Tibial artery (tissue), 4 donors: ENCODE measurements around the gene ADORA1.

Experiments used
- DNase-seq, 2 donors: peaks; one replicate each; pipeline ENCODE4 v3.0.0-alpha.2; 2019
- H3K27ac ChIP-seq, 2 donors: fragments of 200-600 bp; sonication (generic) in 1 of 2; 1 replicate in 1 of 2; 2 replicates in 1 of 2; pipeline ENCODE4 v1.5.1; 2018 to 2019; ENCODE audit warnings: mild to moderate bottlenecking in 1 of 2
- H3K27me3 ChIP-seq, 2 donors: fragments of 200-600 bp; sonication (generic) in 1 of 2; one replicate each; pipeline versions ENCODE4 v1.5.1 to v1.6.0; 2016 to 2019
- H3K36me3 ChIP-seq, 3 donors: fragments of 200-600 bp; sonication (generic) in 2 of 3; one replicate each; pipeline ENCODE4 v1.5.1; 2016 to 2019; ENCODE audit warnings: mild to moderate bottlenecking in 2 of 3
- H3K4me1 ChIP-seq, 4 donors: fragments of 200-600 bp; sonication (generic) in 2 of 4; 1 replicate in 3 of 4; 2 replicates in 1 of 4; pipeline ENCODE4 v1.5.1; 2016 to 2019
- H3K4me3 ChIP-seq, 2 donors: fragments of 200-600 bp; sonication (generic) in 1 of 2; 1 replicate in 1 of 2; 2 replicates in 1 of 2; pipeline ENCODE4 v1.5.1; 2018 to 2019; ENCODE audit warnings: mild to moderate bottlenecking in 2 of 2
- H3K9me3 ChIP-seq, 3 donors: fragments of 200-600 bp; sonication (generic) in 1 of 3; one replicate each; pipeline ENCODE4 v1.5.1; 2016 to 2019
- intact Hi-C: fragments of 100-400 bp; cut with DNase I; formaldehyde crosslinking; loops from one replicate; pipeline ENCODE4 v1.15.0; 2023; ENCODE audit warnings: low total_unique reads
- TF ChIP-seq, protein P1 (sequence below), 2 experiments: fragments of 200-600 bp in 1 of 2; fragments of 450-650 bp in 1 of 2; IDR thresholded peaks; one replicate each; pipeline ENCODE4 v1.5.1; 2017 to 2019; ENCODE audit warnings: antibody characterized with exemption in 2 of 2, mild to moderate bottlenecking in 1 of 2, moderate library complexity in 1 of 2

ADORA1 gene

DNA sequence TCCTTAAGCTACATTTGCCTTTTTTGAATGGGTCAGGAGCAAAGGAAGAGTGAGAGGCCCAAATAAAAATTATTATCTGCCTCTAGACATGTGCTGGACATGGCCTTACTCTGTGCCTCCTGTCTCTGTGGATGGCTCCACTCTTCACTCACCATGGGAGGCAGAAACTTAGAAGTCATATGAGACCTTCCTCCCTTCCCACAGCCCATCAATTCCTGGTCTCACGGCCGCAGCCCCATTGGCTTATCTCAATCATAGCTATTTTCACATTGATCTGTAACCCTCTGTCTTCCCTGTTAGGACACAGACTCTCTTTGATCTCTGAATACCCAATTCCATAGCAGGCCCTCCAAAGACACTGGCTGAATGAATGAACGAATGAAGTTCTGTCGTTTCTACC, 14.2 kb upstream of the ADORA1 start:
- Histone ChIP-seq H3K27me3 (peaks cover 0 to 30% of the 10 kb centered on the region in 2 donors), H3K36me3 (no peaks in the 10 kb centered on the region), H3K9me3 (no peaks in the 10 kb centered on the region), H3K4me1 (peaks cover 0 to 9% (median 4%) of the 10 kb centered on the region in 4 donors), H3K27ac (no peak overlapping the region), H3K4me3 (no peak overlapping the region)
- intact Hi-C loops = loop anchor here (5.0 kb wide), 1 partner anchor 71 kb away; no protein-coding TSS in a partner anchor
- TF ChIP-seq, protein P1, sequence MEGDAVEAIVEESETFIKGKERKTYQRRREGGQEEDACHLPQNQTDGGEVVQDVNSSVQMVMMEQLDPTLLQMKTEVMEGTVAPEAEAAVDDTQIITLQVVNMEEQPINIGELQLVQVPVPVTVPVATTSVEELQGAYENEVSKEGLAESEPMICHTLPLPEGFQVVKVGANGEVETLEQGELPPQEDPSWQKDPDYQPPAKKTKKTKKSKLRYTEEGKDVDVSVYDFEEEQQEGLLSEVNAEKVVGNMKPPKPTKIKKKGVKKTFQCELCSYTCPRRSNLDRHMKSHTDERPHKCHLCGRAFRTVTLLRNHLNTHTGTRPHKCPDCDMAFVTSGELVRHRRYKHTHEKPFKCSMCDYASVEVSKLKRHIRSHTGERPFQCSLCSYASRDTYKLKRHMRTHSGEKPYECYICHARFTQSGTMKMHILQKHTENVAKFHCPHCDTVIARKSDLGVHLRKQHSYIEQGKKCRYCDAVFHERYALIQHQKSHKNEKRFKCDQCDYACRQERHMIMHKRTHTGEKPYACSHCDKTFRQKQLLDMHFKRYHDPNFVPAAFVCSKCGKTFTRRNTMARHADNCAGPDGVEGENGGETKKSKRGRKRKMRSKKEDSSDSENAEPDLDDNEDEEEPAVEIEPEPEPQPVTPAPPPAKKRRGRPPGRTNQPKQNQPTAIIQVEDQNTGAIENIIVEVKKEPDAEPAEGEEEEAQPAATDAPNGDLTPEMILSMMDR (IDR thresholded peaks at IDR 0.05) = no peak
- DNase-seq = no peak

DNA sequence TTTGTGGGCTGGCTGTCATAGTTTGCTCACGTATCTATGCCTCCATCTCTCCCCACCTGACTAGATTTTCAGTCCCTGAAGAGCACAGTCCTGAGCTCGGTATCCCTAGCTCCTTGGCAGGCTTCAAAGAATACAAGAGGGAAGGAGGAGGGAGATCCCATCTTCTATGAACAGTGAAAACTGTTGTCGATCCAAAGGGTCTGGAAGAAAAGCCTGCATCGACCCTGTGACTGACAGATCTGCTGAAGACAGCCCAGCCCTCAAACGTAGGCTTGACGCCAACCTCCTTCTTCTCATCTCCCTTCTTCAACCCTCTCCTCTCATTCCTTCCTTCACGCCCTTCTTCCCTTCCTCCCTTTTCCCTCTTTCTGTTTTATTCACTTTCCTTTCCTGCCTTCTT, 13.3 kb upstream of the ADORA1 start:
- Histone ChIP-seq H3K4me1 (peaks cover 0 to 12% (median 5%) of the 10 kb centered on the region in 4 donors), H3K27me3 (peaks cover 0 to 34% of the 10 kb centered on the region in 2 donors), H3K4me3 (no peak overlapping the region), H3K36me3 (no peaks in the 10 kb centered on the region), H3K9me3 (no peaks in the 10 kb centered on the region), H3K27ac (no peak overlapping the region)
- TF ChIP-seq, protein P1 (IDR thresholded peaks at IDR 0.05) = no peak
- DNase-seq = no peak
- intact Hi-C loops = loop anchor here (5.0 kb wide), 1 partner anchor 72 kb away; no protein-coding TSS in a partner anchor

DNA sequence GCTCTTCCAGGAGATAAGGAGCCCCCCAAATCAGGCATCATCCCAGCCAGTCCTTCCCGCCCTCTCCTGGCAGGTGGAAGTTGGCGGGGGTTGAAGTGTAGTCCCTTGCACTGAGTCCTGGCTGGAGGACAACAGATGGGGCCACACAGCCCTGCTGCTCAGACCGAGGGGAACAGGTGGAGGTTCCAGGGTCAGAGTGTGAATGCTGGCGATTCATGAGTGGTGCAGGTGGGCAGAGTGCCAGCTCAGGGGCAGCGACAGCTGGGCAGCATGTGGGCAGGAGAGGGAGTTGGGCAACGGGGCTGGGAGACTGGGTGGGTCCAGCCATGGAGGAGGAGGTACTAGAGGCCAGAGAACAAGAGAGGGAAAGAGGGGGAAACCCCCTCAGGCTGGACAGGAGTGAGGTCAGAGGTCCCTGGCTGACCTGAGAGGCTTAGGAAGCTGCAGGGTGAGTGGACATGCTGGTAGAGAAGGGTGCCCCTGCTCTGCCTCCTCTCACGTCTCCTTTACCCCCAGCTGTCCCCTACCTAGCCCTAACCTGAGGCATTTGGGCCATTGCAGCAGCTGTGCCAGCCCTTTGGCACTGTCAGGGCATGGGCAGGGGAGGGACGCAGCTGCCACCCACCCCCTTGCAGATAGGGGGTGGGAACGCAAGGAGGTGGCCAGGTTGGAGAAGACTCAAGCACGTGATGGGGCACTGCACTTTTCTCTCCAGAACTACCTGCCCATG, 11.3 kb upstream of the ADORA1 start:
- Histone ChIP-seq H3K4me3 (no peak overlapping the region), H3K27ac (no peak overlapping the region), H3K9me3 (no peaks in the 10 kb centered on the region), H3K4me1 (peaks cover 0 to 12% (median 5%) of the 10 kb centered on the region in 4 donors), H3K36me3 (no peaks in the 10 kb centered on the region), H3K27me3 (peaks cover 0 to 55% of the 10 kb centered on the region in 2 donors)
- TF ChIP-seq, protein P1 (IDR thresholded peaks at IDR 0.05) = no peak
- no peak for DNase-seq
- intact Hi-C loops = loop anchor here (5.0 kb wide), 1 partner anchor 101 kb away; no protein-coding TSS in a partner anchor

DNA sequence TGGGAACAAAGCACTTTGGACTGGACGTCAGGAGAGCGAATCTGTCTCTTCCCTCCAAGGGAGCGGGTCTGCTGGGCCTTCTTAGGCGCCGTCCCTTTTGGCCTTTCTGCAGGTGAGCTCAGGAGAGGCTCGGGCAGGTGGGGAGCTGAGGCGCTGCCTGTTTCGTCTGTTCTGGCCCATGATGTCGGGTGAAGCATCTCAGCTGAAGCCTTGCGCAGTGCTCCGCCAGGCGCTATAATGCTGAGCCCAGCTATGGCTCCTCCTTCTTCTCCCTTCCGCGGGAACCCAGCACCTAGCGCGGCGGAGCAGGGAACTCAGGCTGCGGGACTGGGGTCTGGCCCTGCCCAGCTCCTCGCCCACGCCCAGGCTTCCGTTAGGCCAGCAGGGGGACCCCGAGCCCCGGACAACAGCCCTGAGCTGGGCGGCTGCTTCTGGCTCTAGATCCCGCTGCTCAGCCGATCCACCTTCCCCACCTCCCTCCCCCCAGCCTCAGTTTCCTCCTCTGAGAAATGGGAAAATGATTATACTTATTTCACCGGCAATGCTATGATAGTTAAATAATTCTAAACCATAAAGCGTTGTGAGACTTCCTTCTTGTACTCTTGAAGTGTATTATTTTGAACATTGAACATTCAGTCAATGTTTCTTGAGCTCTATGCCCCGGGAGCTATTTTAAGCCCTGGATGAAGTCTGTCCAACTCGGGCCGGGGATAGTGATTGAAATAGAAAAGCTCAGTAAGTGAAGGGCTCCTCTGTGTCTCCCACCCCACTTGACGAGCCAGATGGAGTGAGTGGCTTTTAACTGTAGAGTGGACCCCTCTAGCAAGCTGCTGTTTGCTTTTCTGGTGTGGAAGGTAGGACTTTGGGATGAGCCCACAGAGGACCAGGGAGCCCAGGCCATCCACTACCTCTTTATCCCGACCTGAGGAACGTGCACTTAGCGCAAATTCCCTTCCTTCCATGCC, 9.6 kb upstream of the ADORA1 start:
- peaks cover 0 to 71% of the 10 kb centered on the region in 2 donors for H3K27me3 ChIP-seq
- H3K27ac ChIP-seq = no peak overlapping the region
- H3K4me3 ChIP-seq = no peak overlapping the region
- intact Hi-C loops = loop anchor here (5.0 kb wide), 1 partner anchor 99 kb away; no protein-coding TSS in a partner anchor
- peaks cover 0 to 12% (median 5%) of the 10 kb centered on the region in 4 donors for H3K4me1 ChIP-seq
- DNase-seq = peak; percentile 61 to 77
- H3K36me3 ChIP-seq = no peaks in the 10 kb centered on the region
- TF ChIP-seq, protein P1 (IDR thresholded peaks at IDR 0.05) = peak; percentile 70 to 71
- H3K9me3 ChIP-seq = no peaks in the 10 kb centered on the region

DNA sequence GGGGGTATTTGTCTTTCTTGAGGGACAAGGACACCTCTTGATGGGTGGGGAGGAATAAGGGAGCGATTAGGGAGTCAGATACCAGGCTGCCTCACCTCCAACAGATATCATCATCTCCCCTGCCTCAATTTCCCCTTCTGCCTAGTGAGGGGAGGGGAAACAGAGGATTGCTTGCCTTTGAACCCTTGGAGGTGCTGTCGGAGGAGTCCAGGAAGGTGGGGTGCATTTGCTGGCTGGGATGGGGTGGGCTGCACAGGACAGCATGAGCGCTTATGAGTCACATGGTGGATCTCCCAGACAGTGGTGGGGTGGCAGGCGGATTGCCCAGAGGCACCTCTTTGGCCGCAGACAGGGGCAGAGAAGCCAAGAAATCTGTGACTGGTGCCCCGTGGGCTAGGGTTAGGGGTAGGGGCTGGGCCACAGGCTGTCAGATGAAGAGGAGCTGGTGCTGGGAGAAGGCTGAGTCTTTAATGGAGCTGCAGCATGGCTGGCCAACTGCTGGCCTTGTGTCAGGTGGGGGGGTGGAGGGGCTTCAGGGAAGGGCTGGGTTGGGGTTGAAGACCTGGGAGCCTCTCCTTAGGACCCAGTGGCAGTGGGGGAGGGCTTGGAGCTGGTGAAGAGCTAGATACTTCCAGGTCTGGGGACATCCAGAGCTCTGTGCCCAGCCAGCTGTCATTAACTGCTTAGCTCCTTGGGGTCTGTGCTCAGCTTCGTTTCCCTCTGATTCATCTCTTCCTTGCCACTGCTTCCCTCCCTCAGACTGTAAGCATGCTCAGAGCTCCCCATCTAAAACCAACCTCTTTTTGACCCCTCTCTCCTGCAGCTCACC, 7.0 kb upstream of the ADORA1 start:
- Histone ChIP-seq H3K36me3 (no peaks in the 10 kb centered on the region), H3K4me3 (no peak overlapping the region), H3K4me1 (peaks cover 0 to 12% (median 5%) of the 10 kb centered on the region in 4 donors), H3K9me3 (no peaks in the 10 kb centered on the region), H3K27me3 (peaks cover 0 to 98% of the 10 kb centered on the region in 2 donors), H3K27ac (no peak overlapping the region)
- no peak for DNase-seq
- intact Hi-C loops = no loop called here
- TF ChIP-seq, protein P1 (IDR thresholded peaks at IDR 0.05) = no peak
